Measurements from ENCODE around the gene PSD4. TPM values are rescaled to one million over a fixed set of nuclear protein-coding genes. Genes with fewer than 3 reads are reported as not detected.

PSD4 gene
- polyA plus RNA-seq, 2 donors: 18.1 to 32.6 TPM

- Histone ChIP-seq H3K9me3 (ENCODE audit: control insufficient read depth in 2 of 2, insufficient read depth in 1 of 2, low read depth in 1 of 2, low read length in 1 of 2) (no peaks in the 10 kb centered on the region), H3K36me3 (ENCODE audit: control insufficient read depth in 2 of 2, insufficient read depth in 2 of 2, low read length in 1 of 2) (no peaks in the 10 kb centered on the region), H3K4me3 (ENCODE audit: low read depth in 1 of 2, low read length in 2 of 2) (no peak overlapping the region), H3K27me3 (ENCODE audit: control insufficient read depth in 1 of 2, insufficient read depth in 2 of 2, low read length in 2 of 2) (no peaks in the 10 kb centered on the region), H3K27ac (ENCODE audit: low read depth in 2 of 2, low read length in 1 of 2) (no peak overlapping the region), H3K4me1 (ENCODE audit: control insufficient read depth in 2 of 2, insufficient read depth in 2 of 2, low read length in 1 of 2) (peaks cover 5 to 14% of the 10 kb centered on the region in 2 donors)
- WGBS, 2 donors: 81 to 86% methylated on average over 3 of the region's 3 CpGs
These were observed 71.5 kb downstream of the PSD4 start for GRCh38 chr2:113245276-113245711.

GRCh38 chr2:113246606-113247005 is 72.8 kb downstream of the PSD4 start:
- WGBS, 2 donors: 89% methylated on average over 14 of the region's 14 CpGs
- H3K4me1 ChIP-seq (ENCODE audit: control insufficient read depth in 2 of 2, insufficient read depth in 2 of 2, low read length in 1 of 2): peaks cover 1 to 8% of the 10 kb centered on the region in 2 donors
- H3K27ac ChIP-seq (ENCODE audit: low read depth in 2 of 2, low read length in 1 of 2): no peak overlapping the region
- H3K27me3 ChIP-seq (ENCODE audit: control insufficient read depth in 1 of 2, insufficient read depth in 2 of 2, low read length in 2 of 2): no peaks in the 10 kb centered on the region
- H3K4me3 ChIP-seq (ENCODE audit: low read depth in 1 of 2, low read length in 2 of 2): no peak overlapping the region
- H3K9me3 ChIP-seq (ENCODE audit: control insufficient read depth in 2 of 2, insufficient read depth in 1 of 2, low read depth in 1 of 2, low read length in 1 of 2): no peaks in the 10 kb centered on the region
- no peaks in the 10 kb centered on the region for H3K36me3 ChIP-seq (ENCODE audit: control insufficient read depth in 2 of 2, insufficient read depth in 2 of 2, low read length in 1 of 2)

- Histone ChIP-seq H3K4me1 (ENCODE audit: control insufficient read depth in 2 of 2, insufficient read depth in 2 of 2, low read length in 1 of 2) (peaks cover 2% of the 10 kb centered on the region in 2 donors), H3K36me3 (ENCODE audit: control insufficient read depth in 2 of 2, insufficient read depth in 2 of 2, low read length in 1 of 2) (no peaks in the 10 kb centered on the region), H3K9me3 (ENCODE audit: control insufficient read depth in 2 of 2, insufficient read depth in 1 of 2, low read depth in 1 of 2, low read length in 1 of 2) (no peaks in the 10 kb centered on the region), H3K27me3 (ENCODE audit: control insufficient read depth in 1 of 2, insufficient read depth in 2 of 2, low read length in 2 of 2) (no peaks in the 10 kb centered on the region), H3K27ac (ENCODE audit: low read depth in 2 of 2, low read length in 1 of 2) (no peak overlapping the region), H3K4me3 (ENCODE audit: low read depth in 1 of 2, low read length in 2 of 2) (no peak overlapping the region)
- WGBS, 2 donors: 35 to 38% methylated on average over 10 of the region's 10 CpGs
These were observed 75.4 kb downstream of the PSD4 start for GRCh38 chr2:113248997-113249770.

GRCh38 chr2:113251118-113251517 is 77.3 kb downstream of the PSD4 start:
- Histone ChIP-seq H3K4me3 (ENCODE audit: low read depth in 1 of 2, low read length in 2 of 2) (no peak overlapping the region), H3K27ac (ENCODE audit: low read depth in 2 of 2, low read length in 1 of 2) (no peak overlapping the region), H3K27me3 (ENCODE audit: control insufficient read depth in 1 of 2, insufficient read depth in 2 of 2, low read length in 2 of 2) (no peaks in the 10 kb centered on the region), H3K4me1 (ENCODE audit: control insufficient read depth in 2 of 2, insufficient read depth in 2 of 2, low read length in 1 of 2) (peaks cover 2% of the 10 kb centered on the region in 2 donors), H3K36me3 (ENCODE audit: control insufficient read depth in 2 of 2, insufficient read depth in 2 of 2, low read length in 1 of 2) (no peaks in the 10 kb centered on the region), H3K9me3 (ENCODE audit: control insufficient read depth in 2 of 2, insufficient read depth in 1 of 2, low read depth in 1 of 2, low read length in 1 of 2) (peaks cover 0 to 1% of the 10 kb centered on the region in 2 donors)
- 58 to 75% methylated on average over 7 of the region's 7 CpGs for WGBS, 2 donors

- Histone ChIP-seq H3K36me3 (ENCODE audit: control insufficient read depth in 2 of 2, insufficient read depth in 2 of 2, low read length in 1 of 2) (no peaks in the 10 kb centered on the region), H3K27ac (ENCODE audit: low read depth in 2 of 2, low read length in 1 of 2) (no peak overlapping the region), H3K9me3 (ENCODE audit: control insufficient read depth in 2 of 2, insufficient read depth in 1 of 2, low read depth in 1 of 2, low read length in 1 of 2) (peaks cover 0 to 2% of the 10 kb centered on the region in 2 donors), H3K4me3 (ENCODE audit: low read depth in 1 of 2, low read length in 2 of 2) (no peak overlapping the region), H3K27me3 (ENCODE audit: control insufficient read depth in 1 of 2, insufficient read depth in 2 of 2, low read length in 2 of 2) (no peaks in the 10 kb centered on the region), H3K4me1 (ENCODE audit: control insufficient read depth in 2 of 2, insufficient read depth in 2 of 2, low read length in 1 of 2) (peaks cover 2% of the 10 kb centered on the region in 2 donors)
- 96 to 97% methylated on average over 3 of the region's 3 CpGs for WGBS, 2 donors
These were observed 78.3 kb downstream of the PSD4 start for GRCh38 chr2:113252047-113252590.

- H3K36me3 ChIP-seq (ENCODE audit: control insufficient read depth in 2 of 2, insufficient read depth in 2 of 2, low read length in 1 of 2): no peaks in the 10 kb centered on the region
- 84 to 89% methylated on average over 4 of the region's 4 CpGs for WGBS, 2 donors
These were observed 79.7 kb downstream of the PSD4 start for GRCh38 chr2:113253453-113253852.

GRCh38 chr2:113255140-113256070 is 81.6 kb downstream of the PSD4 start:
- no peak overlapping the region for H3K27ac ChIP-seq (ENCODE audit: low read depth in 2 of 2, low read length in 1 of 2)
- no peaks in the 10 kb centered on the region for H3K36me3 ChIP-seq (ENCODE audit: control insufficient read depth in 2 of 2, insufficient read depth in 2 of 2, low read length in 1 of 2)
- H3K27me3 ChIP-seq (ENCODE audit: control insufficient read depth in 1 of 2, insufficient read depth in 2 of 2, low read length in 2 of 2): no peaks in the 10 kb centered on the region
- no peak overlapping the region for H3K4me3 ChIP-seq (ENCODE audit: low read depth in 1 of 2, low read length in 2 of 2)
- H3K9me3 ChIP-seq (ENCODE audit: control insufficient read depth in 2 of 2, insufficient read depth in 1 of 2, low read depth in 1 of 2, low read length in 1 of 2): peaks cover 0 to 2% of the 10 kb centered on the region in 2 donors
- WGBS, 2 donors: 53 to 55% methylated on average over 4 of the region's 4 CpGs
- peaks cover 0 to 2% of the 10 kb centered on the region in 2 donors for H3K4me1 ChIP-seq (ENCODE audit: control insufficient read depth in 2 of 2, insufficient read depth in 2 of 2, low read length in 1 of 2)

More at GRCh38 chr2:113253453-113253852, 79.7 kb downstream of the PSD4 start:
- Histone ChIP-seq H3K27me3 (ENCODE audit: control insufficient read depth in 1 of 2, insufficient read depth in 2 of 2, low read length in 2 of 2) (no peaks in the 10 kb centered on the region), H3K4me3 (ENCODE audit: low read depth in 1 of 2, low read length in 2 of 2) (no peak overlapping the region), H3K27ac (ENCODE audit: low read depth in 2 of 2, low read length in 1 of 2) (no peak overlapping the region), H3K9me3 (ENCODE audit: control insufficient read depth in 2 of 2, insufficient read depth in 1 of 2, low read depth in 1 of 2, low read length in 1 of 2) (peaks cover 0 to 2% of the 10 kb centered on the region in 2 donors), H3K4me1 (ENCODE audit: control insufficient read depth in 2 of 2, insufficient read depth in 2 of 2, low read length in 1 of 2) (peaks cover 2% of the 10 kb centered on the region in 2 donors)

GRCh38 chr2:113257516-113258264 is 83.9 kb downstream of the PSD4 start:
- H3K27ac ChIP-seq (ENCODE audit: low read depth in 2 of 2, low read length in 1 of 2): no peak overlapping the region
- WGBS, 2 donors: 67 to 74% methylated on average over 7 of the region's 7 CpGs
- no peaks in the 10 kb centered on the region for H3K27me3 ChIP-seq (ENCODE audit: control insufficient read depth in 1 of 2, insufficient read depth in 2 of 2, low read length in 2 of 2)
- no peaks in the 10 kb centered on the region for H3K4me1 ChIP-seq (ENCODE audit: control insufficient read depth in 2 of 2, insufficient read depth in 2 of 2, low read length in 1 of 2)
- no peak overlapping the region for H3K4me3 ChIP-seq (ENCODE audit: low read depth in 1 of 2, low read length in 2 of 2)
- no peaks in the 10 kb centered on the region for H3K36me3 ChIP-seq (ENCODE audit: control insufficient read depth in 2 of 2, insufficient read depth in 2 of 2, low read length in 1 of 2)
- H3K9me3 ChIP-seq (ENCODE audit: control insufficient read depth in 2 of 2, insufficient read depth in 1 of 2, low read depth in 1 of 2, low read length in 1 of 2): peaks cover 0 to 2% of the 10 kb centered on the region in 2 donors
